NB4 (cell line): Measurements from ENCODE around the gene DCLK1.

Experiments
- POLR2A ChIP-seq: IDR thresholded peaks from 2 replicates; pipeline ENCODE4 v1.6.1; 2011; ENCODE audit warnings: mild to moderate bottlenecking; ENCODE audit not compliant: insufficient read length; ENCODE audit errors: extremely low read depth
- TF ChIP-seq, protein P1 (sequence below): IDR thresholded peaks from one replicate; pipeline ENCODE4 v1.5.1; 2012; ENCODE audit warnings: low read depth, low read length
- TF ChIP-seq, protein P2 (sequence below): IDR thresholded peaks from 2 replicates; pipeline ENCODE4 v1.6.1; 2011; ENCODE audit warnings: low read depth, low read length

DNA sequence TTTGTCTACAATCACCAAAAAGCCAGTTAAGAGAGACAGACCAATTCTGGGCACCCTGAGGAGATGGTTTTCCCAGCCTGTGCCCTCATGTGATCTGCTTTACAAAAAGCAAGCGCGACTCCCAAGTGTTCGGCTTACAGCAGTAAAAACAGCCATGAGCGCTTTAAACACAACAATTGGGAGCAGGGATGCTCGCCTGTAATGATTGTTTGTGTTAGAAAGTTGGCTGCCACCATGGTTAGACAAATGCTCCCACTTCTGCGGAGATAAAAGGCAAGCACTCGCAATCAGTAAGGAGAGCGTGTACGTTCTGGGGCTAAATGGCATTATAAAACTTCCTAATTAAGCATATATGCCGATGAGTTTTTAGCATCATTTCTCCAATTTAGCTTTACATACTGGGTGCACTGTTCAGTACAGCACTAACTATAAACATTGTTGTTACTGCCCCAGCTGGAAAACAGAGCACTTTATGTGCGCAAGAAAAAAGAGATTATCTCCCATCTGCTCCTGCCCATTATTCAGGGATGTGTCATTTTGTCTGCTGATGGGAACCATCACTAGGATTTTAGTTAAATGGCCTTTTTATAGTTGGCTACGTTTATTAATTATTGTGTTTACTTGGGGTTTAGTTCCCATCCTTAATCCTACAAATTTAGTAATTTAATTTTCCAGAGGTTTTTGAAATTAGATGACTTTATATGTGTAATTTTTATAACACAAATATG, 345.4 kb downstream of the DCLK1 start:
- TF ChIP-seq, protein P1, sequence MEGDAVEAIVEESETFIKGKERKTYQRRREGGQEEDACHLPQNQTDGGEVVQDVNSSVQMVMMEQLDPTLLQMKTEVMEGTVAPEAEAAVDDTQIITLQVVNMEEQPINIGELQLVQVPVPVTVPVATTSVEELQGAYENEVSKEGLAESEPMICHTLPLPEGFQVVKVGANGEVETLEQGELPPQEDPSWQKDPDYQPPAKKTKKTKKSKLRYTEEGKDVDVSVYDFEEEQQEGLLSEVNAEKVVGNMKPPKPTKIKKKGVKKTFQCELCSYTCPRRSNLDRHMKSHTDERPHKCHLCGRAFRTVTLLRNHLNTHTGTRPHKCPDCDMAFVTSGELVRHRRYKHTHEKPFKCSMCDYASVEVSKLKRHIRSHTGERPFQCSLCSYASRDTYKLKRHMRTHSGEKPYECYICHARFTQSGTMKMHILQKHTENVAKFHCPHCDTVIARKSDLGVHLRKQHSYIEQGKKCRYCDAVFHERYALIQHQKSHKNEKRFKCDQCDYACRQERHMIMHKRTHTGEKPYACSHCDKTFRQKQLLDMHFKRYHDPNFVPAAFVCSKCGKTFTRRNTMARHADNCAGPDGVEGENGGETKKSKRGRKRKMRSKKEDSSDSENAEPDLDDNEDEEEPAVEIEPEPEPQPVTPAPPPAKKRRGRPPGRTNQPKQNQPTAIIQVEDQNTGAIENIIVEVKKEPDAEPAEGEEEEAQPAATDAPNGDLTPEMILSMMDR = no peak
- TF ChIP-seq POLR2A = no peak
- TF ChIP-seq, protein P2, sequence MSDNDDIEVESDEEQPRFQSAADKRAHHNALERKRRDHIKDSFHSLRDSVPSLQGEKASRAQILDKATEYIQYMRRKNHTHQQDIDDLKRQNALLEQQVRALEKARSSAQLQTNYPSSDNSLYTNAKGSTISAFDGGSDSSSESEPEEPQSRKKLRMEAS = no peak
